ENCODE results near the gene SLC6A16. TPM values are rescaled to one million over a fixed set of nuclear protein-coding genes. Genes with fewer than 3 reads are reported as not detected.
"Not testable (repeated sequence)": the region's sequence is repeated elsewhere in the genome, so short reads cannot be mapped to it uniquely, and the experiment has no call there.

Gene SLC6A16
- polyA plus RNA-seq (2012; ENCODE audit: low read depth, missing spikeins) = 0.51 TPM

GRCh38 chr19:49324801-49325576, at the start of gene SLC6A16:
TSS of gene SLC6A16 (minus strand) at chr19:49325191. CDS start at chr19:49311347, 13,844 bp downstream.
- DNase-seq (ENCODE audit: insufficient read length, low spot score) (no peak), FAIRE-seq (peak; percentile 35)
- TF ChIP-seq SPI1 (IDR thresholded peaks at IDR 0.05; ENCODE audit: low read depth, low read length) = no peak
- no peak for TF ChIP-seq POLR2A (IDR thresholded peaks at IDR 0.05; ENCODE audit: low read depth, low read length)
- TF ChIP-seq POLR2AphosphoS5 (IDR thresholded peaks at IDR 0.05; ENCODE audit: low read depth, low read length) = no peak
- TF ChIP-seq TAF1 (IDR thresholded peaks at IDR 0.05; ENCODE audit: low read depth, low read length) = no peak

- DNase-seq (ENCODE audit: insufficient read length, low spot score); FAIRE-seq: not testable (repeated sequence)
Observed at GRCh38 chr19:49373174-49373573, 48.2 kb upstream of the SLC6A16 start.

GRCh38 chr19:49371184-49371583, 46.2 kb upstream of the SLC6A16 start:
- no peak for DNase-seq (ENCODE audit: insufficient read length, low spot score)
- no peak for TF ChIP-seq POU2F2 (IDR thresholded peaks at IDR 0.05; ENCODE audit: low read depth, low read length)
- TF ChIP-seq POLR2AphosphoS5 (IDR thresholded peaks at IDR 0.05; ENCODE audit: low read depth, low read length) = no peak
- TF ChIP-seq POLR2A (IDR thresholded peaks at IDR 0.05; ENCODE audit: low read depth, low read length) = no peak
- no peak for TF ChIP-seq SPI1 (IDR thresholded peaks at IDR 0.05; ENCODE audit: low read depth, low read length)
- TF ChIP-seq TAF1 (IDR thresholded peaks at IDR 0.05; ENCODE audit: low read depth, low read length) = no peak
- no peak for TF ChIP-seq PAX5 (IDR thresholded peaks at IDR 0.05; ENCODE audit: insufficient read depth, low read length, severe bottlenecking)
- no peak for FAIRE-seq

- TF ChIP-seq TAF1 (IDR thresholded peaks at IDR 0.05; ENCODE audit: low read depth, low read length) (no peak), SPI1 (IDR thresholded peaks at IDR 0.05; ENCODE audit: low read depth, low read length) (no peak), PAX5 (IDR thresholded peaks at IDR 0.05; ENCODE audit: insufficient read depth, low read length, severe bottlenecking) (no peak), POLR2A (IDR thresholded peaks at IDR 0.05; ENCODE audit: low read depth, low read length) (no peak), POU2F2 (IDR thresholded peaks at IDR 0.05; ENCODE audit: low read depth, low read length) (no peak), POLR2AphosphoS5 (IDR thresholded peaks at IDR 0.05; ENCODE audit: low read depth, low read length) (no peak)
- DNase-seq (ENCODE audit: insufficient read length, low spot score) = no peak
- FAIRE-seq = no peak
Observed at GRCh38 chr19:49368711-49369358, 43.8 kb upstream of the SLC6A16 start.

- no peak for DNase-seq (ENCODE audit: insufficient read length, low spot score)
- FAIRE-seq = no peak
- TF ChIP-seq SPI1 (IDR thresholded peaks at IDR 0.05; ENCODE audit: low read depth, low read length) = peak; percentile 69
- TF ChIP-seq TAF1 (IDR thresholded peaks at IDR 0.05; ENCODE audit: low read depth, low read length) = no peak
Observed at GRCh38 chr19:49366110-49366509, 41.1 kb upstream of the SLC6A16 start.

- no peak for FAIRE-seq
- no peak for DNase-seq (ENCODE audit: insufficient read length, low spot score)
- TF ChIP-seq POLR2AphosphoS5 (IDR thresholded peaks at IDR 0.05; ENCODE audit: low read depth, low read length) (no peak), PAX5 (IDR thresholded peaks at IDR 0.05; ENCODE audit: insufficient read depth, low read length, severe bottlenecking) (no peak), POU2F2 (IDR thresholded peaks at IDR 0.05; ENCODE audit: low read depth, low read length) (no peak), SPI1 (IDR thresholded peaks at IDR 0.05; ENCODE audit: low read depth, low read length) (no peak), POLR2A (IDR thresholded peaks at IDR 0.05; ENCODE audit: low read depth, low read length) (no peak), TAF1 (IDR thresholded peaks at IDR 0.05; ENCODE audit: low read depth, low read length) (no peak)
Observed at GRCh38 chr19:49364083-49364737, 39.2 kb upstream of the SLC6A16 start.

- TF ChIP-seq POLR2AphosphoS5 (IDR thresholded peaks at IDR 0.05; ENCODE audit: low read depth, low read length) (no peak), TAF1 (IDR thresholded peaks at IDR 0.05; ENCODE audit: low read depth, low read length) (no peak), POU2F2 (IDR thresholded peaks at IDR 0.05; ENCODE audit: low read depth, low read length) (no peak)
Observed at GRCh38 chr19:49363268-49364082, 38.5 kb upstream of the SLC6A16 start, which contains the start of gene DKKL1. TSS of gene DKKL1 (plus strand) at chr19:49363877. CDS start at chr19:49363999, 122 bp downstream.

GRCh38 chr19:49362929-49363267, 37.9 kb upstream of the SLC6A16 start:
- DNase-seq (ENCODE audit: insufficient read length, low spot score) (no peak), FAIRE-seq (no peak)
- no peak for TF ChIP-seq POLR2AphosphoS5 (IDR thresholded peaks at IDR 0.05; ENCODE audit: low read depth, low read length)
- no peak for TF ChIP-seq POLR2A (IDR thresholded peaks at IDR 0.05; ENCODE audit: low read depth, low read length)

More at GRCh38 chr19:49363268-49364082, 38.5 kb upstream of the SLC6A16 start, which contains the start of gene DKKL1:
- DNase-seq (ENCODE audit: insufficient read length, low spot score) (peak; percentile 75), FAIRE-seq (peak; percentile 84)

GRCh38 chr19:49362048-49362928, 37.3 kb upstream of the SLC6A16 start, which contains the start of gene TEAD2:
TSS of gene TEAD2 (minus strand) at chr19:49362416. CDS start at chr19:49360075, 2,341 bp downstream.
- DNase-seq (ENCODE audit: insufficient read length, low spot score) = no peak
- FAIRE-seq = no peak
- no peak for TF ChIP-seq SPI1 (IDR thresholded peaks at IDR 0.05; ENCODE audit: low read depth, low read length)
- no peak for TF ChIP-seq POU2F2 (IDR thresholded peaks at IDR 0.05; ENCODE audit: low read depth, low read length)
- TF ChIP-seq TAF1 (IDR thresholded peaks at IDR 0.05; ENCODE audit: low read depth, low read length) = no peak
- no peak for TF ChIP-seq PAX5 (IDR thresholded peaks at IDR 0.05; ENCODE audit: insufficient read depth, low read length, severe bottlenecking)
- no peak for TF ChIP-seq POLR2AphosphoS5 (IDR thresholded peaks at IDR 0.05; ENCODE audit: low read depth, low read length)
- no peak for TF ChIP-seq POLR2A (IDR thresholded peaks at IDR 0.05; ENCODE audit: low read depth, low read length)
